ENCODE measurements around the gene ARIH2. TPM values are rescaled to one million over a fixed set of nuclear protein-coding genes. Genes with fewer than 3 reads are reported as not detected.

The ARIH2 gene
- total and polyA plus RNA-seq, 2 experiments from 2014 or later: 78.1 to 116 TPM

GRCh38 chr3:48997714-48998637 is 79.3 kb downstream of the ARIH2 start:
- Histone ChIP-seq H3K36me3 (peaks cover 3% of the 10 kb centered on the region), H3K4me1 (ENCODE audit: low read depth) (no peaks in the 10 kb centered on the region), H3K4me3 (no peak overlapping the region), H3K27me3 (no peaks in the 10 kb centered on the region), H3K9me3 (ENCODE audit: low read depth) (no peaks in the 10 kb centered on the region), H3K27ac (no peak overlapping the region)
- no peak for DNase-seq (ENCODE audit: low read depth in 1 of 2, low spot score in 1 of 2)
- TF ChIP-seq CTCF (IDR thresholded peaks at IDR 0.05; ENCODE audit: low read depth, low read length): no peak

DNA sequence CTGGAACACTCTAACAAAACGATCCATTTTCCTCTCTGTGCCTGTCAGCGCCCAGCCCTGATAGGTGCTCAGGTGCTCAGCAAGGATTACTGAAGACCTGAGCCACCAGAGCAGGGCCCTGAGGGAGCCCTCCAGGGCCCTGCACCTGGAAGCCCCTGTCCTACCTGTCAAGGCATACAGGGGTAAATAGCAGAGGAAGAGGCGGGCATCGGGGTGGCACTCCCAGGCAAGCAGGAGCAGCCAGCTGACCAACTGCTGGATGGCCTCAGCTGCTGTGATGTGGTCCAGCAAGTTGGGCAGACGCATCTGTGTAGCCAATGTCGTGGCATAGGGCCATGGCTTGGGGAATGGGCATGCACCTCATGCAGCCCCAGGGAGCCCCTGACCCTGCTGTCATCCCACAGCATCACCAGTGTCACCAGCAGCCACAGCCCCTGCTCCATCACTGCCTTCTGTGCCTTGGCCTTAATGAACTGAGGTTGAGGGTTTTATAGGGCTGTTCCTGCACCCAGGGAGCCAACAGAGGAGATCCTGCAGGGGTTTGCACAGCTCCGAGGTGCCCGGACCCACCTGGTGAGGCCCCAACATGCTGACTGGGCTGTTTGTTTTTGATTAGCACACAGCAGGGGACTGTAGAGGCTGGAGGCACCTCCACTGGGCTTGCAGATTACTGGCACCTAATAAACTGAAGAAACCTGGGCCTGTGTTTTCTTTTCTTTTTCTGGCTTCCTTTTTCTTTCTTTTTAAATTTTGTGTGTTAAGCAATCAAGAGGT is 80.6 kb downstream of the ARIH2 start:
- Histone ChIP-seq H3K4me1 (ENCODE audit: low read depth) (no peaks in the 10 kb centered on the region), H3K4me3 (no peak overlapping the region), H3K27ac (no peak overlapping the region), H3K9me3 (ENCODE audit: low read depth) (no peaks in the 10 kb centered on the region), H3K36me3 (peaks cover 3% of the 10 kb centered on the region), H3K27me3 (no peaks in the 10 kb centered on the region)
- TF ChIP-seq CTCF (IDR thresholded peaks at IDR 0.05; ENCODE audit: low read depth, low read length): no peak
- DNase-seq (ENCODE audit: low read depth in 1 of 2, low spot score in 1 of 2): no peak

DNA sequence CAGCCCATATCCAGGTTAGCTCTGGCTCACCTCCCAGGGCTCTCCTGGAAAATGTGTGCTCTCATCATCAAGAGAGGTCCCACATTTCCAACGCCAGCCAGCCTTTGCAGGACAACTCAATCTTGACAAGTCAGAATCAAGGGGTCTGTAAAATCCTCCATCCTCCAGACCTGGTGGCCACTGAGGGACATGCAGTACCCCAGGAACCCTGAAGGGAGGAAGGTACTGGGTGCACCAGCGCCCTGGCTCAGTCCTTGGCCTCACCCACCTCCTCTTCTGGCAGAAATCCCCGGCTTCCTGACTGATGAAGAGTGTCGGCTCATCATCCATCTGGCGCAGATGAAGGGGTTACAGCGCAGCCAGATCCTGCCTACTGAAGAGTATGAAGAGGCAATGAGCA is 82.5 kb downstream of the ARIH2 start:
- Histone ChIP-seq H3K4me1 (ENCODE audit: low read depth) (no peaks in the 10 kb centered on the region), H3K4me3 (no peak overlapping the region), H3K27me3 (no peaks in the 10 kb centered on the region), H3K27ac (no peak overlapping the region), H3K9me3 (ENCODE audit: low read depth) (no peaks in the 10 kb centered on the region), H3K36me3 (peaks cover 3% of the 10 kb centered on the region)
- no peak for TF ChIP-seq CTCF (IDR thresholded peaks at IDR 0.05; ENCODE audit: low read depth, low read length)
- DNase-seq (ENCODE audit: low read depth in 1 of 2, low spot score in 1 of 2): no peak

DNA sequence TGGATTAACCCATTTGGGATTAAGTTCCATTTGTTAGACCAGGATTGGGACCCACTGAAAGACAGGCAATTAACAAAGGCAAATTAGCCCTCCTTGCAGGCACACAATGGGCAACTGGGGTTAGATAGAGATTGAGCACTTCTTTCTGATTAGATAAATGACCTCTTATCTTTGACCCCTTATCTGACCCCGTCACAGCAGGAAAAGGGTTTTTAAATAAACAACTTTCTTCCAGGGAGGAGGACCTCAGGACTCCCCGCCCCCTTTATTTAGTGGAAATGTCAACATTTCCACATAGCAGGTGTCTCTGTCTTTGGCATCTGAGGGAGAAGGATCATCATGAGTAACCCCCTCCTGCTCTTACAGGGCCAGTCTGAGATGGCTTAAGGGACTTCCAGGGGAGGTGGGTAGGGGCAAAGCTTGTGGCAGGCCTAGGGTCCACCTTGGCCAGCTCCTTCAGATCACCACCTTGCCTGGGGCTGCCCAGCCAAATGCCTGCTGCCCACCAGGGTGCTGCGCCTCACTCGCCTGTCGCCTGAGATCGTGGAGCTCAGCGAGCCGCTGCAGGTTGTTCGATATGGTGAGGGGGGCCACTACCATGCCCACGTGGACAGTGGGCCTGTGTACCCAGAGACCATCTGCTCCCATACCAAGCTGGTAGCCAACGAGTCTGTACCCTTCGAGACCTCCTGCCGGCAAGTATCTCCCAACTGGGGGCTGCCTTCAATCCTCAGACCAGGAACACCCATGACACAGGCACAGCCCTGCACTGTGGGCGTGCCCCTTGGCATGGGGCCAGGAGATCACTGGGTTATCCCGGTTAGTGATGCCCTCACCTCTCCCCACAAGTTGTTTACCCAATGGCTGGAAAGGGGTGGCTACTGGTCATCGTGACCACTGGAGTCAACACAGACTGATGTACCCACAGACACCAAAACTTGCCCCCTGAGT is 86.0 kb downstream of the ARIH2 start:
- H3K27me3 ChIP-seq: no peaks in the 10 kb centered on the region
- no peaks in the 10 kb centered on the region for H3K9me3 ChIP-seq (ENCODE audit: low read depth)
- H3K4me3 ChIP-seq: no peak overlapping the region
- no peak for DNase-seq (ENCODE audit: low read depth in 1 of 2, low spot score in 1 of 2)
- no peak overlapping the region for H3K27ac ChIP-seq
- no peak for TF ChIP-seq CTCF (IDR thresholded peaks at IDR 0.05; ENCODE audit: low read depth, low read length)
- no peaks in the 10 kb centered on the region for H3K4me1 ChIP-seq (ENCODE audit: low read depth)
- no peaks in the 10 kb centered on the region for H3K36me3 ChIP-seq

DNA sequence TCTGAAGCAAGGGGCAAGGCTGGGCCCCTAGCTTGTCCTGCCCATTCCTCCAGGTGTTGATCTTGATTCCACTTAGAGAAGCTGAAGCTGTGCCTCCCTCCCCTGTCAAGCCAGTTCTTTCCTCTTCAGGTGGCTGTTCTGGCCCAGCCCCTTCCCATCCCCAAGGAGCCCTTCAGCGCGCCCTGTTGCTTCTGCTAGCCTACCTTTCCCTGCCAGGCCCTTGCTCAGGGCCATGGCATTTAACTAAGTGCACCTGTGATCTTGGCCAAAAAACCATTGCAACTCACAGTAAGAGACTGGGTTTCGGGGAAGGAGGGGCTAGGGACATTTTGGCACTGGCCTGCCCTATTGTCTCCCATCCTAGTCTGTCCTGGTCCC is 86.7 kb downstream of the ARIH2 start:
- no peak overlapping the region for H3K27ac ChIP-seq
- no peak for TF ChIP-seq CTCF (IDR thresholded peaks at IDR 0.05; ENCODE audit: low read depth, low read length)
- H3K9me3 ChIP-seq (ENCODE audit: low read depth): no peaks in the 10 kb centered on the region
- no peak for DNase-seq (ENCODE audit: low read depth in 1 of 2, low spot score in 1 of 2)
- H3K36me3 ChIP-seq: no peaks in the 10 kb centered on the region
- H3K4me3 ChIP-seq: no peak overlapping the region
- no peaks in the 10 kb centered on the region for H3K4me1 ChIP-seq (ENCODE audit: low read depth)
- H3K27me3 ChIP-seq: no peaks in the 10 kb centered on the region
